Esophagus squamous epithelium (tissue), 4 donors: Measurements from ENCODE around the gene FEM1C.

Source experiments
- CTCF ChIP-seq, 6 experiments: fragments of 450-650 bp in 4 of 6; fragments of 200-600 bp in 2 of 6; sonication (generic) in 2 of 6; IDR thresholded peaks; one replicate each; pipeline ENCODE4 v1.5.1; 2016 to 2019; ENCODE audit warnings: antibody characterized with exemption in 6 of 6, mild to moderate bottlenecking in 4 of 6, moderate library complexity in 4 of 6
- POLR2A ChIP-seq, 4 donors: fragments of 450-650 bp; IDR thresholded peaks; one replicate each; pipeline ENCODE4 v1.6.1; 2017; ENCODE audit warnings: antibody characterized with exemption in 4 of 4, mild to moderate bottlenecking in 4 of 4, moderate library complexity in 3 of 4

- no peak for TF ChIP-seq CTCF (IDR thresholded peaks at IDR 0.05)
- no peak for TF ChIP-seq POLR2A (IDR thresholded peaks at IDR 0.05)
Measured at GRCh38 chr5:115480271-115480670, 64.3 kb downstream of the FEM1C start.
